Measurements from ENCODE around the gene NFATC3.

The NFATC3 gene

GRCh38 chr16:68188170-68188569, 103.0 kb downstream of the NFATC3 start:
- H3K27ac ChIP-seq: no peak overlapping the region
- TF ChIP-seq, protein P1, sequence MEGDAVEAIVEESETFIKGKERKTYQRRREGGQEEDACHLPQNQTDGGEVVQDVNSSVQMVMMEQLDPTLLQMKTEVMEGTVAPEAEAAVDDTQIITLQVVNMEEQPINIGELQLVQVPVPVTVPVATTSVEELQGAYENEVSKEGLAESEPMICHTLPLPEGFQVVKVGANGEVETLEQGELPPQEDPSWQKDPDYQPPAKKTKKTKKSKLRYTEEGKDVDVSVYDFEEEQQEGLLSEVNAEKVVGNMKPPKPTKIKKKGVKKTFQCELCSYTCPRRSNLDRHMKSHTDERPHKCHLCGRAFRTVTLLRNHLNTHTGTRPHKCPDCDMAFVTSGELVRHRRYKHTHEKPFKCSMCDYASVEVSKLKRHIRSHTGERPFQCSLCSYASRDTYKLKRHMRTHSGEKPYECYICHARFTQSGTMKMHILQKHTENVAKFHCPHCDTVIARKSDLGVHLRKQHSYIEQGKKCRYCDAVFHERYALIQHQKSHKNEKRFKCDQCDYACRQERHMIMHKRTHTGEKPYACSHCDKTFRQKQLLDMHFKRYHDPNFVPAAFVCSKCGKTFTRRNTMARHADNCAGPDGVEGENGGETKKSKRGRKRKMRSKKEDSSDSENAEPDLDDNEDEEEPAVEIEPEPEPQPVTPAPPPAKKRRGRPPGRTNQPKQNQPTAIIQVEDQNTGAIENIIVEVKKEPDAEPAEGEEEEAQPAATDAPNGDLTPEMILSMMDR (conservative IDR thresholded peaks at IDR 0.05): no peak

GRCh38 chr16:68190081-68190480, 104.9 kb downstream of the NFATC3 start:
- no peak overlapping the region for H3K27ac ChIP-seq
- TF ChIP-seq, protein P1 (conservative IDR thresholded peaks at IDR 0.05): no peak

- H3K27ac ChIP-seq: no peak overlapping the region
- TF ChIP-seq, protein P1 (conservative IDR thresholded peaks at IDR 0.05): no peak
Observed at GRCh38 chr16:68190736-68191510, 105.8 kb downstream of the NFATC3 start.

GRCh38 chr16:68194251-68194650, 109.1 kb downstream of the NFATC3 start:
- H3K27ac ChIP-seq: no peak overlapping the region
- TF ChIP-seq, protein P1 (conservative IDR thresholded peaks at IDR 0.05): no peak

GRCh38 chr16:68197250-68197649, 112.1 kb downstream of the NFATC3 start:
- TF ChIP-seq, protein P1 (conservative IDR thresholded peaks at IDR 0.05): no peak
- no peak overlapping the region for H3K27ac ChIP-seq

DNA sequence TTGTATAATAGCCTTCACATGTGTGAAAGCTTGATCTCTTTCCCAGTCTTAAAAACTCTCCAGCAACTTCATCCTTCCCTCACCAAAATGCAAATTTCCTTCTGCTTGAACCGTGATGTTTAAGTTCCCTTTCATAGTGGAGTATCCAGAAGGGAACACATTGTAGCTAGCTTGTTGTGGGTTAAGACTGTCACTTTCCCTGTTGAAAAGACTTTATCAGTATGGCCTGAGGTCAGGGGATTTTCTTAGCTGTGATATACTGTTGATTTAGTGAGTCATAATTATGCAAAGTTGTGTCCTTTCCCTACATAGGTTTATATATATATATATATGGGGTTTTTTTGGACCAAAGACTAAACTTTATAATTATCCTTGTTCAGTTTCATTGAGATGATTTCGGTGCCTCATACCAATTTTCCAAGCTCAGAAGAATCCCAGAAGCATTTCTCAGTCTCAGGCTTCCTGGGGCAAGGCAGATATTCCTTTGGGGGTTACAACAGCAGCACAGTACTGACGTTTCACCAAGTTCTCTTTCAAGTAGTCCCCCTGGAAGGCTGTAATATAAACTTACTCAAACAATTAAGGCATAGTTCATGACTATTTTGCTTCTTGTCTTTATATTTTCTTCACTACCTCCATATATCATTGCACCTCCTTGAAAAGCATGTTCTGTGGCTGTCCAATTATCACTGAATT, 115.1 kb downstream of the NFATC3 start:
- TF ChIP-seq, protein P1 (conservative IDR thresholded peaks at IDR 0.05): no peak
- H3K27ac ChIP-seq: no peak overlapping the region

DNA sequence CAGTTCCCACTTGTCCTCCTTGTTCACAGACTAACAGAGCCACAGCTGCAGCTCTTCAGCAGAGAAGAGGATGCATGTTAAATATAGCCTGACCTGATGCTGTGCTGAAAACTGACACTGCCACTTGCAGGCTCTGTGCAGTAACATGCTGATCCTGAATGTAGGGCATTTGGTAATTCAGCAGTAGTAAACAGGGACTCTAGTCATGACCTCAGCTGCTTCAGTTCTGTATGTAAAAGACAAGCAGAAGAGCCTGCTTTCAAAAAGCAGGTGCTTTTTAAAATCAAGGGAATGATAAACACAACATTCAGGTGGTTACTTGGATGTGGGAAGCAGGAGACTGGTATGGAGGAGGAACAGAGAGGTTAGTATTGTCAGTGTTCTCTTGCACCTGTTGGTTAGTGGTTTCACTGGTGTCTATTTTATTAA, 116.9 kb downstream of the NFATC3 start:
- TF ChIP-seq, protein P1 (conservative IDR thresholded peaks at IDR 0.05): no peak
- no peak overlapping the region for H3K27ac ChIP-seq
